Mammary epithelial cell (primary cell): ENCODE measurements around the gene SMARCAL1.

ENCODE experiments used
- EZH2 ChIP-seq: IDR thresholded peaks from 2 replicates; pipeline ENCODE4 v1.6.1; 2012; ENCODE audit warnings: low read length, inconsistent platforms, borderline replicate concordance
- TF ChIP-seq, protein P1 (sequence below), 2 donors: IDR thresholded peaks in 1 of 2; conservative IDR thresholded peaks in 1 of 2; 2 replicates each; pipeline ENCODE4 v1.5.1; 2011 to 2012; ENCODE audit warnings: inconsistent platforms in 2 of 2, low read length in 2 of 2, mild to moderate bottlenecking in 2 of 2, control low read depth in 1 of 2, low read depth in 1 of 2; ENCODE audit not compliant: insufficient read depth in 1 of 2; ENCODE audit errors: extremely low read depth in 1 of 2

- TF ChIP-seq, protein P1, sequence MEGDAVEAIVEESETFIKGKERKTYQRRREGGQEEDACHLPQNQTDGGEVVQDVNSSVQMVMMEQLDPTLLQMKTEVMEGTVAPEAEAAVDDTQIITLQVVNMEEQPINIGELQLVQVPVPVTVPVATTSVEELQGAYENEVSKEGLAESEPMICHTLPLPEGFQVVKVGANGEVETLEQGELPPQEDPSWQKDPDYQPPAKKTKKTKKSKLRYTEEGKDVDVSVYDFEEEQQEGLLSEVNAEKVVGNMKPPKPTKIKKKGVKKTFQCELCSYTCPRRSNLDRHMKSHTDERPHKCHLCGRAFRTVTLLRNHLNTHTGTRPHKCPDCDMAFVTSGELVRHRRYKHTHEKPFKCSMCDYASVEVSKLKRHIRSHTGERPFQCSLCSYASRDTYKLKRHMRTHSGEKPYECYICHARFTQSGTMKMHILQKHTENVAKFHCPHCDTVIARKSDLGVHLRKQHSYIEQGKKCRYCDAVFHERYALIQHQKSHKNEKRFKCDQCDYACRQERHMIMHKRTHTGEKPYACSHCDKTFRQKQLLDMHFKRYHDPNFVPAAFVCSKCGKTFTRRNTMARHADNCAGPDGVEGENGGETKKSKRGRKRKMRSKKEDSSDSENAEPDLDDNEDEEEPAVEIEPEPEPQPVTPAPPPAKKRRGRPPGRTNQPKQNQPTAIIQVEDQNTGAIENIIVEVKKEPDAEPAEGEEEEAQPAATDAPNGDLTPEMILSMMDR (conservative IDR thresholded peaks at IDR 0.05 in 1 of 2, IDR thresholded peaks at IDR 0.05 in 1 of 2; ENCODE audit: extremely low read depth in 1 of 2, insufficient read depth in 1 of 2, low read depth in 1 of 2, low read length in 2 of 2) = no peak
- no peak for TF ChIP-seq EZH2
Measured at GRCh38 chr2:216445501-216445900, 33.2 kb downstream of the SMARCAL1 start.
